GM23338 (cell line): Measurements from ENCODE around the gene STING1. TPM values are rescaled to one million over a fixed set of nuclear protein-coding genes. Genes with fewer than 3 reads are reported as not detected.
"Not testable (repeated sequence)": the region's sequence is repeated elsewhere in the genome, so short reads cannot be mapped to it uniquely, and the experiment has no call there.

ENCODE experiments used
- ATAC-seq: fragments of 200-7000 bp; cut with Tn5 transposase; 3 replicates; pipeline ENCODE4 v1.9.1; 2020
- DNase-seq: peaks from one replicate; pipeline ENCODE4 v3.0.0-alpha.2; 2015; ENCODE audit warnings: low spot score
- H2AFZ ChIP-seq: fragments of 200-600 bp; sonication (generic); 2 replicates; pipeline ENCODE4 v1.8.0; 2016; ENCODE audit warnings: antibody characterized with exemption, mild to moderate bottlenecking, moderate library complexity
- H3F3A ChIP-seq: fragments of 200-600 bp; sonication (generic); replicated peaks from 2 replicates; pipeline ENCODE4 v1.8.0; 2017; ENCODE audit warnings: antibody characterized with exemption, mixed run types, low read depth
- H3K27ac ChIP-seq: fragments of 200-600 bp; sonication (generic); 2 replicates; pipeline ENCODE4 v1.6.1; 2016; ENCODE audit warnings: low read depth
- H3K27me3 ChIP-seq: fragments of 200-600 bp; sonication (generic); 2 replicates; pipeline ENCODE4 v1.8.0; 2016; ENCODE audit warnings: mild to moderate bottlenecking, mixed run types, moderate library complexity; ENCODE audit not compliant: insufficient read depth
- H3K36me3 ChIP-seq: fragments of 200-600 bp; sonication (generic); 2 replicates; pipeline ENCODE4 v1.8.0; 2016; ENCODE audit warnings: mild to moderate bottlenecking; ENCODE audit not compliant: insufficient read depth
- H3K4me1 ChIP-seq: fragments of 200-600 bp; sonication (generic); 2 replicates; pipeline ENCODE4 v1.8.0; 2016; ENCODE audit warnings: mild to moderate bottlenecking, moderate library complexity; ENCODE audit not compliant: insufficient read depth
- H3K4me2 ChIP-seq: fragments of 200-600 bp; sonication (generic); 2 replicates; pipeline ENCODE4 v1.7.1; 2017; ENCODE audit warnings: mixed run types
- H3K4me3 ChIP-seq: fragments of 200-600 bp; sonication (generic); 2 replicates; pipeline ENCODE4 v1.6.1; 2016; ENCODE audit warnings: mixed run types
- H3K79me2 ChIP-seq: fragments of 200-600 bp; sonication (generic); replicated peaks from 2 replicates; pipeline ENCODE4 v1.8.0; 2017; ENCODE audit warnings: mild to moderate bottlenecking; ENCODE audit not compliant: insufficient read depth
- H3K9me2 ChIP-seq: fragments of 200-600 bp; sonication (generic); 2 replicates; pipeline ENCODE4 v1.8.0; 2017; ENCODE audit not compliant: insufficient read depth
- H4K20me1 ChIP-seq: fragments of 200-600 bp; sonication (generic); replicated peaks from 2 replicates; pipeline ENCODE4 v1.8.0; 2017; ENCODE audit warnings: mild to moderate bottlenecking; ENCODE audit not compliant: insufficient read depth
- H3K27ac Mint-ChIP-seq: 2 replicates; pipeline ENCODE4 v1.8.0; 2020; ENCODE audit warnings: inconsistent platforms, mild to moderate bottlenecking, moderate library complexity, mixed read lengths
- H3K27me3 Mint-ChIP-seq: 3 replicates; pipeline ENCODE4 v1.8.0; 2022; ENCODE audit warnings: low read depth, mild to moderate bottlenecking, moderate library complexity, mixed read lengths, inconsistent platforms; ENCODE audit not compliant: insufficient read depth, poor library complexity
- H3K36me3 Mint-ChIP-seq: 3 replicates; pipeline ENCODE4 v1.8.0; 2021; ENCODE audit warnings: low read depth, mild to moderate bottlenecking, inconsistent platforms, moderate library complexity, mixed read lengths
- H3K4me1 Mint-ChIP-seq: 3 replicates; pipeline ENCODE4 v1.8.0; 2020; ENCODE audit warnings: mild to moderate bottlenecking, inconsistent platforms, mixed read lengths
- H3K4me3 Mint-ChIP-seq: 3 replicates; pipeline ENCODE4 v1.8.0; 2021; ENCODE audit warnings: moderate library complexity, mild to moderate bottlenecking, inconsistent platforms, mixed read lengths
- H3K9me3 Mint-ChIP-seq: 3 replicates; pipeline ENCODE4 v1.8.0; 2020; ENCODE audit warnings: moderate library complexity, mild to moderate bottlenecking, inconsistent platforms, mixed read lengths
- CREB1 ChIP-seq: fragments of 250-450 bp; sonication (Bioruptor Pico); IDR thresholded peaks from 2 replicates; pipeline ENCODE4 v1.5.0; 2020; ENCODE audit warnings: low read depth, mild to moderate bottlenecking, moderate library complexity
- EZH2 ChIP-seq: fragments of 200-600 bp; sonication (generic); IDR thresholded peaks from one replicate; pipeline ENCODE4 v1.8.0; 2017; ENCODE audit warnings: antibody characterized with exemption, mild to moderate bottlenecking, low read depth; ENCODE audit not compliant: unreplicated experiment
- EZH2phosphoT487 ChIP-seq: fragments of 200-600 bp; sonication (generic); IDR thresholded peaks from one replicate; pipeline ENCODE4 v1.8.1; 2018; ENCODE audit warnings: antibody characterized with exemption; ENCODE audit not compliant: unreplicated experiment
- JUNB ChIP-seq: IDR thresholded peaks from one replicate; pipeline ENCODE4 v1.6.1; 2016; ENCODE audit warnings: antibody characterized with exemption; ENCODE audit not compliant: unreplicated experiment
- NANOG ChIP-seq: IDR thresholded peaks from 2 replicates; pipeline ENCODE4 v1.6.1; 2016; ENCODE audit warnings: antibody characterized with exemption, borderline replicate concordance
- POLR2AphosphoS5 ChIP-seq: IDR thresholded peaks from 2 replicates; pipeline ENCODE4 v1.6.1; 2016; ENCODE audit warnings: antibody characterized with exemption, low read depth
- STAT1 ChIP-seq: IDR thresholded peaks from one replicate; pipeline ENCODE4 v1.6.1; 2016; ENCODE audit warnings: antibody characterized with exemption; ENCODE audit not compliant: unreplicated experiment
- ZNF331 ChIP-seq: fragments of 250-450 bp; sonication (Bioruptor Pico); IDR thresholded peaks from 2 replicates; pipeline ENCODE4 v1.5.0; 2020; ENCODE audit warnings: low read depth, mild to moderate bottlenecking, moderate library complexity
- polyA plus RNA-seq: library from polyadenylated mRNA; unstranded; fragments of >200 nt; fragmentation: Nextera tagmentation; extraction: Ambion mirVana; gene quantifications from 2 replicates; pipeline ENCODE4 v1.2.1, GENCODE V29; 2016
- total RNA-seq: library from RNA; depleted of rRNA; stranded (reverse); fragments of >200 nt; shearing (Covaris generic); gene quantifications from 2 replicates; pipeline ENCODE4 v1.2.3, GENCODE V29; 2014
- TF ChIP-seq, protein P1 (sequence below): fragments of 250-450 bp; sonication (Bioruptor Pico); IDR thresholded peaks from 2 replicates; pipeline ENCODE4 v1.5.0; 2020; ENCODE audit warnings: mild to moderate bottlenecking, moderate library complexity
- TF ChIP-seq, protein P2 (sequence below): IDR thresholded peaks from 2 replicates; pipeline ENCODE4 v1.6.1; 2016; ENCODE audit warnings: antibody characterized with exemption
- TF ChIP-seq, protein P3 (sequence below), 2 experiments: fragments of 200-600 bp in 1 of 2; sonication (generic) in 1 of 2; conservative IDR thresholded peaks; 2 replicates each; pipeline versions ENCODE4 v1.5.1 to v1.6.1; 2016 to 2017; ENCODE audit warnings: antibody characterized with exemption in 2 of 2, low read depth in 2 of 2, mild to moderate bottlenecking in 2 of 2, moderate library complexity in 1 of 2

Gene STING1
- total and polyA plus RNA-seq, 2 experiments from 2014 or later = 0.66 TPM; not detected in 1

- not testable (repeated sequence) for H3K27me3 ChIP-seq, H3K4me3 ChIP-seq, H3K9me2 ChIP-seq, H4K20me1 ChIP-seq, H3K27ac Mint-ChIP-seq, ATAC-seq, H3K36me3 ChIP-seq, DNase-seq, H2AFZ ChIP-seq, H3F3A ChIP-seq, H3K4me3 Mint-ChIP-seq, H3K27me3 Mint-ChIP-seq, H3K27ac ChIP-seq, H3K36me3 Mint-ChIP-seq, H3K4me2 ChIP-seq, H3K79me2 ChIP-seq, H3K9me3 Mint-ChIP-seq
- peaks cover 16% of the 10 kb centered on the region for H3K4me1 Mint-ChIP-seq
- H3K4me1 ChIP-seq = peaks cover 20% of the 10 kb centered on the region
These were observed 42.1 kb downstream of the STING1 start for GRCh38 chr5:139440416-139440815.

DNA sequence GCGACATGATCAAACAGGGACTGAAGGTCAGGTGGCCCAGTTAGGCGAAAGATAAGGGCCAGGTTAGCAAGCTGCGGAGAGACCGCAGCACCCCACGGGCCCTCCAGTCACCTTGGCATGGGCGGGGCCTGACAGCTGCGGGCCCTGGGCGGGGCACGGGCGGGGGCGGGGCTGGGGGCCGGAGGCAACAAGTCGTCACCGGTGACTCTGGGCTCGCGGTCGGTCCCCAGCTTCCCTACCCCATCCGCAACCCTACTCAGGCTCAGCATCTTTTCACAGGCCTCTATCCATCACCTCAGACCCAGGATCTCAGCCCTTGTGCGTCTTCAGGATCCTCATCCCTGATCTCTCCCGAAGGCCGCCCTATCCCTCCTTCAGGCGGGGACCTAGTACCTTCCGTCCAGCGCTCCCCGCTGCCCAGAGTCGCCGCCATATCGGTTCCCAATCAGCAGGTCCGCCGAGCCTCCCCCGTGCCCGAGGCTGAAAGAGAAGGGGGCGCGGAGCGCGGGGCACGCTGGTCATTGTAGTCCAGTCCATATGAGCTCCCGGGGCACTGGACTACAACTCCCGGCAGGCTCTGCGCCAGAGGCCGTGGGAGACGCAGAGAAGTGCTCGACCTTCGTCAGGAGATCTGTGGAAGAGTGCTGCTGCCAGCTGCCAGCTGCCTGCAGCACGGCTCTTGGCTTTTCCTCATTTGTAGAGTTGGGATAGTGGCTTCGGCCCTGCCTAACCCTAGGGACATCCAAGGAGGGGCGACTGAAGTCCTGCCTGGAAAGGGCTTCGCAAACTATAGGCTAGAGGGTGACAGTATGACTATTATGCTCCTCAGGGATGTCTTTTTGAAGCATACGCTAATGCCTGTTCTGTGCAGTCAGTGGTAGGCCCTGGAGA, 43.3 kb downstream of the STING1 start, which contains the start of gene DNAJC18:
Gene DNAJC18 (minus strand): TSS at position 513 of the 891 bp plus-strand sequence. CDS start 80 bp downstream, at position 433.
- peaks cover 15% of the 10 kb centered on the region for H3K4me1 ChIP-seq
- ATAC-seq = peak; percentile 95
- no peaks in the 10 kb centered on the region for H3K27me3 ChIP-seq
- H3K9me2 ChIP-seq = no peaks in the 10 kb centered on the region
- DNase-seq = peak; percentile 97
- H3K27ac ChIP-seq = peak within 1 kb of the TSS; percentile 89
- no peaks in the 10 kb centered on the region for H3K79me2 ChIP-seq
- peak within 1 kb of the TSS; percentile 96 for H3K4me3 Mint-ChIP-seq
- peaks cover 10% of the 10 kb centered on the region; the same call in 2 of the 3 replicates for H3K36me3 Mint-ChIP-seq
- H3K4me1 Mint-ChIP-seq = peaks cover 15% of the 10 kb centered on the region
- H2AFZ ChIP-seq = peak within 1 kb of the TSS; percentile 95; the same call in 1 of the 2 replicates
- H3K27me3 Mint-ChIP-seq = peaks cover 6% of the 10 kb centered on the region
- no peaks in the 10 kb centered on the region for H3K9me3 Mint-ChIP-seq
- H3K36me3 ChIP-seq = peaks cover 6% of the 10 kb centered on the region; the same call in 1 of the 2 replicates
- peak within 1 kb of the TSS; percentile 91 for H3K4me2 ChIP-seq
- peak within 1 kb of the TSS; percentile 98 for H3K27ac Mint-ChIP-seq
- peak within 1 kb of the TSS; percentile 89 for H3K4me3 ChIP-seq
- no peaks in the 10 kb centered on the region for H4K20me1 ChIP-seq
- H3F3A ChIP-seq = 0 out of 2 replicates have a peak, but pooled peaks cover 10% of the 10 kb centered on the region
- TF ChIP-seq, protein P1, sequence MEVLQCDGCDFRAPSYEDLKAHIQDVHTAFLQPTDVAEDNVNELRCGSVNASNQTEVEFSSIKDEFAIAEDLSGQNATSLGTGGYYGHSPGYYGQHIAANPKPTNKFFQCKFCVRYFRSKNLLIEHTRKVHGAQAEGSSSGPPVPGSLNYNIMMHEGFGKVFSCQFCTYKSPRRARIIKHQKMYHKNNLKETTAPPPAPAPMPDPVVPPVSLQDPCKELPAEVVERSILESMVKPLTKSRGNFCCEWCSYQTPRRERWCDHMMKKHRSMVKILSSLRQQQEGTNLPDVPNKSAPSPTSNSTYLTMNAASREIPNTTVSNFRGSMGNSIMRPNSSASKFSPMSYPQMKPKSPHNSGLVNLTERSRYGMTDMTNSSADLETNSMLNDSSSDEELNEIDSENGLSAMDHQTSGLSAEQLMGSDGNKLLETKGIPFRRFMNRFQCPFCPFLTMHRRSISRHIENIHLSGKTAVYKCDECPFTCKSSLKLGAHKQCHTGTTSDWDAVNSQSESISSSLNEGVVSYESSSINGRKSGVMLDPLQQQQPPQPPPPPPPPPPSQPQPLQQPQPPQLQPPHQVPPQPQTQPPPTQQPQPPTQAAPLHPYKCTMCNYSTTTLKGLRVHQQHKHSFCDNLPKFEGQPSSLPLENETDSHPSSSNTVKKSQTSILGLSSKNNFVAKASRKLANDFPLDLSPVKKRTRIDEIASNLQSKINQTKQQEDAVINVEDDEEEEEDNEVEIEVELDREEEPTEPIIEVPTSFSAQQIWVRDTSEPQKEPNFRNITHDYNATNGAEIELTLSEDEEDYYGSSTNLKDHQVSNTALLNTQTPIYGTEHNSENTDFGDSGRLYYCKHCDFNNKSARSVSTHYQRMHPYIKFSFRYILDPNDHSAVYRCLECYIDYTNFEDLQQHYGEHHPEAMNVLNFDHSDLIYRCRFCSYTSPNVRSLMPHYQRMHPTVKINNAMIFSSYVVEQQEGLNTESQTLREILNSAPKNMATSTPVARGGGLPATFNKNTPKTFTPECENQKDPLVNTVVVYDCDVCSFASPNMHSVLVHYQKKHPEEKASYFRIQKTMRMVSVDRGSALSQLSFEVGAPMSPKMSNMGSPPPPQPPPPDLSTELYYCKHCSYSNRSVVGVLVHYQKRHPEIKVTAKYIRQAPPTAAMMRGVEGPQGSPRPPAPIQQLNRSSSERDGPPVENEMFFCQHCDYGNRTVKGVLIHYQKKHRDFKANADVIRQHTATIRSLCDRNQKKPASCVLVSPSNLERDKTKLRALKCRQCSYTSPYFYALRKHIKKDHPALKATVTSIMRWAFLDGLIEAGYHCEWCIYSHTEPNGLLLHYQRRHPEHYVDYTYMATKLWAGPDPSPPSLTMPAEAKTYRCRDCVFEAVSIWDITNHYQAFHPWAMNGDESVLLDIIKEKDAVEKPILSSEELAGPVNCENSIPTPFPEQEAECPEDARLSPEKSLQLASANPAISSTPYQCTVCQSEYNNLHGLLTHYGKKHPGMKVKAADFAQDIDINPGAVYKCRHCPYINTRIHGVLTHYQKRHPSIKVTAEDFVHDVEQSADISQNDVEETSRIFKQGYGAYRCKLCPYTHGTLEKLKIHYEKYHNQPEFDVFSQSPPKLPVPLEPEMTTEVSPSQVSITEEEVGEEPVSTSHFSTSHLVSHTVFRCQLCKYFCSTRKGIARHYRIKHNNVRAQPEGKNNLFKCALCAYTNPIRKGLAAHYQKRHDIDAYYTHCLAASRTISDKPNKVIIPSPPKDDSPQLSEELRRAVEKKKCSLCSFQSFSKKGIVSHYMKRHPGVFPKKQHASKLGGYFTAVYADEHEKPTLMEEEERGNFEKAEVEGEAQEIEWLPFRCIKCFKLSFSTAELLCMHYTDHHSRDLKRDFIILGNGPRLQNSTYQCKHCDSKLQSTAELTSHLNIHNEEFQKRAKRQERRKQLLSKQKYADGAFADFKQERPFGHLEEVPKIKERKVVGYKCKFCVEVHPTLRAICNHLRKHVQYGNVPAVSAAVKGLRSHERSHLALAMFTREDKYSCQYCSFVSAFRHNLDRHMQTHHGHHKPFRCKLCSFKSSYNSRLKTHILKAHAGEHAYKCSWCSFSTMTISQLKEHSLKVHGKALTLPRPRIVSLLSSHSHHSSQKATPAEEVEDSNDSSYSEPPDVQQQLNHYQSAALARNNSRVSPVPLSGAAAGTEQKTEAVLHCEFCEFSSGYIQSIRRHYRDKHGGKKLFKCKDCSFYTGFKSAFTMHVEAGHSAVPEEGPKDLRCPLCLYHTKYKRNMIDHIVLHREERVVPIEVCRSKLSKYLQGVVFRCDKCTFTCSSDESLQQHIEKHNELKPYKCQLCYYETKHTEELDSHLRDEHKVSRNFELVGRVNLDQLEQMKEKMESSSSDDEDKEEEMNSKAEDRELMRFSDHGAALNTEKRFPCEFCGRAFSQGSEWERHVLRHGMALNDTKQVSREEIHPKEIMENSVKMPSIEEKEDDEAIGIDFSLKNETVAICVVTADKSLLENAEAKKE (CRISPR knock-in tag) = no peak
- TF ChIP-seq EZH2 = no peak
- TF ChIP-seq, protein P2, sequence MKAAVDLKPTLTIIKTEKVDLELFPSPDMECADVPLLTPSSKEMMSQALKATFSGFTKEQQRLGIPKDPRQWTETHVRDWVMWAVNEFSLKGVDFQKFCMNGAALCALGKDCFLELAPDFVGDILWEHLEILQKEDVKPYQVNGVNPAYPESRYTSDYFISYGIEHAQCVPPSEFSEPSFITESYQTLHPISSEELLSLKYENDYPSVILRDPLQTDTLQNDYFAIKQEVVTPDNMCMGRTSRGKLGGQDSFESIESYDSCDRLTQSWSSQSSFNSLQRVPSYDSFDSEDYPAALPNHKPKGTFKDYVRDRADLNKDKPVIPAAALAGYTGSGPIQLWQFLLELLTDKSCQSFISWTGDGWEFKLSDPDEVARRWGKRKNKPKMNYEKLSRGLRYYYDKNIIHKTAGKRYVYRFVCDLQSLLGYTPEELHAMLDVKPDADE = peak; percentile 88
- TF ChIP-seq, protein P3, sequence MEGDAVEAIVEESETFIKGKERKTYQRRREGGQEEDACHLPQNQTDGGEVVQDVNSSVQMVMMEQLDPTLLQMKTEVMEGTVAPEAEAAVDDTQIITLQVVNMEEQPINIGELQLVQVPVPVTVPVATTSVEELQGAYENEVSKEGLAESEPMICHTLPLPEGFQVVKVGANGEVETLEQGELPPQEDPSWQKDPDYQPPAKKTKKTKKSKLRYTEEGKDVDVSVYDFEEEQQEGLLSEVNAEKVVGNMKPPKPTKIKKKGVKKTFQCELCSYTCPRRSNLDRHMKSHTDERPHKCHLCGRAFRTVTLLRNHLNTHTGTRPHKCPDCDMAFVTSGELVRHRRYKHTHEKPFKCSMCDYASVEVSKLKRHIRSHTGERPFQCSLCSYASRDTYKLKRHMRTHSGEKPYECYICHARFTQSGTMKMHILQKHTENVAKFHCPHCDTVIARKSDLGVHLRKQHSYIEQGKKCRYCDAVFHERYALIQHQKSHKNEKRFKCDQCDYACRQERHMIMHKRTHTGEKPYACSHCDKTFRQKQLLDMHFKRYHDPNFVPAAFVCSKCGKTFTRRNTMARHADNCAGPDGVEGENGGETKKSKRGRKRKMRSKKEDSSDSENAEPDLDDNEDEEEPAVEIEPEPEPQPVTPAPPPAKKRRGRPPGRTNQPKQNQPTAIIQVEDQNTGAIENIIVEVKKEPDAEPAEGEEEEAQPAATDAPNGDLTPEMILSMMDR (conservative IDR thresholded peaks at IDR 0.05; ENCODE audit: low read depth in 2 of 2) = no peak
- TF ChIP-seq EZH2phosphoT487 = no peak
- TF ChIP-seq STAT1 = no peak
- TF ChIP-seq JUNB = no peak
- TF ChIP-seq NANOG = no peak
- no peak for TF ChIP-seq ZNF331 (CRISPR knock-in tag)
- TF ChIP-seq POLR2AphosphoS5 = peak; percentile 90
- 0 out of 2 replicates have a peak, but pooled peaks have one; percentile 50 for TF ChIP-seq CREB1 (CRISPR knock-in tag)
